ELF-1 (cell line): ENCODE results near the gene TIMP1.

Source experiments
- DNase-seq: peaks from one replicate; pipeline ENCODE4 v3.0.0-alpha.2; 2016; ENCODE audit warnings: low read depth, low spot score

The TIMP1 gene

DNA sequence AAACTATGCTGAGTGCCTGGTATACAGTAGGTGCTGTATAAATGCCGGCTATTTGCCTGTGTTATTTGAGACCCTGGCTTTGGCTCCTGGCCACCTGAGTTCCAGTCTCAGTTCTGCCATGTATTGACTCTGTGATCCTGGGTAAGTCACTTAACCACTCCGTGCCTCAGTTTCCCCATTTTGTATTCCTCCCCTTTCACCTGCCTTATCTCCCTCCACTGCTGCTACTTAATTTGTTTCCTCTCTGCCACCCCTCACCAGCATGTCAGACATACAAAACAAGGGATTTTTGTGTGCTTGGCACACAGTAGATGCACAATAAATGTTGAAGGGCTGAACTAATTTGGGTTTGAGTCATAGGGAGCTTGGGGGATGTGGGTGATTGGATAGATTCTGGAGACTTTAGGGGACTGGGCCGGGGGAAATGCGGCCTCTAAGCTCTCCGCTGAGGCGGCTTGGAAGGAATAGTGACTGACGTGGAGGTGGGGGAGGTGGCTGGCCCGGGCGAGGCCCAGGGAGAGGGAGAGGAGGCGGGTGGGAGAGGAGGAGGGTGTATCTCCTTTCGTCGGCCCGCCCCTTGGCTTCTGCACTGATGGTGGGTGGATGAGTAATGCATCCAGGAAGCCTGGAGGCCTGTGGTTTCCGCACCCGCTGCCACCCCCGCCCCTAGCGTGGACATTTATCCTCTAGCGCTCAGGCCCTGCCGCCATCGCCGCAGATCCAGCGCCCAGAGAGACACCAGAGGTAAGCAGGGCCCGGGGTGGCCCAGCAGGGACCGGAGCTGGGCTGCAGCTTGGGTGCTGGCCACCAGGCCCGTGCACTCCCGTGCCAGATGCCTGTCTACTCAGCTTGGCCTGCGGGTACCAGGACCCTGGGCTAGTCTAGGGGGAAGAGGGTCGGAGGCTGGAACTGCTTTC, at the start of gene TIMP1:
TIMP1 (plus strand) TSS at position 706 of the 917 bp plus-strand sequence. CDS start 980 bp downstream, outside the sequence.
- peak; percentile 95 for DNase-seq

DNA sequence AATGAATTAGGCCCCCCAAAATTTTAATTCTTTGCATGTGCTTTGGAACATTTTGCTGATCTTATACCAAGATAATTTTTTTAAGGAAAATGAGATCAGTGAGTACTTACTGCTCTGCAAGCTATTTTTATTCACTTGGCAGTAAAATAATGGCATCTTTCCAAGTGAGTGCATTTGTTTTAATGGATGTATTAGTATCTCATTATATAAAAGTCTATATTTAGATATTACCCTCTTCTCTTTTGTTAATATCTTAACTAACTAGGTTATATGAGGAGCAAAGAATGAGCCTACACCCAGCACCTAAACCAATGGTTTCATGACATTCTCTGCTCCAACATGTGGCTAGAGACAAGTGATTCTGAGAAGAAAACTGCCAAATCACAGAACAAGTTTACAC, 42.4 kb upstream of the TIMP1 start:
- DNase-seq, result no peak

DNA sequence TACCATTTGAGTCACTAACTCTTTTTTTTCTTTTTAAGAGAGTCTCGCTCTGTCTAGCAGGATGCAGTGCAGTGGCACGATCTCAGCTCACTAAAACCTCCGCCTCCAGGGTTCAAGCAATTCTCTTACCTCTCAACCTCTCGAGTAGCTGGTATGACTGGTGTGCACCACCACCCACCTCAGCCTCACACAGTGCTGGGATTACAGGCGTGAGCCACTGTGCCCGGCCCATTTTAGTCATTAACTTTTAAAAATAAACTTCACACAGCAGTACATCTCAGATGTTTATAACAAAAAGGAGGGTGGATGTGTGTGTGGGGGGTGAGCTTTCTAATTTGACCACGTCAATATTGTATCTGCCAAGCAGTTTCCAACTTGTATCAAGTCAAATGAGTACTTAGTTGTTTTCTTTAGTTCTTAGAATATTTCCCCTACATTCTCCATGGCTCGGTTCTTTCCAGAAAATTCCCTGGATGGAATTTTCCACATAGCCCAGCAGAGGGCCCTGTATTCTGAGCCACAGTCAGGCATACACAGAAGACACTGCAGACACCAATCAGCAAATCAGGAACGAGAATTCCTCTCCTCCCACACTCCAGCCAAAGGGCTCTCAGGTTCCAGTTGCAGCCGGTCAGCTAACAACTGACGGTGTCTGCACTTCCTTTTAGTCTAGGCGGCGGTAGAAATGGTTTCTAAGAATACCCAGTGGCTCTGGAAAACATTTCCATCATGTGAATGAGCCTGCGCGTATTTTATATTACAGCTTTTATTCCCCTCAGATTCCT, 41.3 kb upstream of the TIMP1 start:
- peak; percentile 97 for DNase-seq

DNA sequence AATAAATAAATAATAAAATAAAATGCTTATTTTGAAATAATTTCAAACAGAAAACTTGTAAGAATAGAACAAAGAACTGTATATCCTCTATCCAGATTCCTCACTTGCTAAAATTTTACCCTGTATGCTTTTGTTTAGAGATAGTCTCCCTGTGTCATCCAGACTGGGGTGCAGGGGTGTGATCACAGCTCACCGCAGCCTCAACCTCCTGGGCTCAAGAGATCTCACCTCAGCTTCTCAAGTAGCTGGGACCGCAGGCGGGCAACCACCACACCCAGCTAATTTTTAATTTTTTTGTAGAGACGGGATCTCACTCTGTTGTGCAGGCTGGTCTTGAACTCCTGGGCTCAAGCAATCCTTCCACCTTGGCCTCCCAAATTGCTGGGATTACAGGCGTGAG, 38.7 kb upstream of the TIMP1 start:
- no peak for DNase-seq

DNA sequence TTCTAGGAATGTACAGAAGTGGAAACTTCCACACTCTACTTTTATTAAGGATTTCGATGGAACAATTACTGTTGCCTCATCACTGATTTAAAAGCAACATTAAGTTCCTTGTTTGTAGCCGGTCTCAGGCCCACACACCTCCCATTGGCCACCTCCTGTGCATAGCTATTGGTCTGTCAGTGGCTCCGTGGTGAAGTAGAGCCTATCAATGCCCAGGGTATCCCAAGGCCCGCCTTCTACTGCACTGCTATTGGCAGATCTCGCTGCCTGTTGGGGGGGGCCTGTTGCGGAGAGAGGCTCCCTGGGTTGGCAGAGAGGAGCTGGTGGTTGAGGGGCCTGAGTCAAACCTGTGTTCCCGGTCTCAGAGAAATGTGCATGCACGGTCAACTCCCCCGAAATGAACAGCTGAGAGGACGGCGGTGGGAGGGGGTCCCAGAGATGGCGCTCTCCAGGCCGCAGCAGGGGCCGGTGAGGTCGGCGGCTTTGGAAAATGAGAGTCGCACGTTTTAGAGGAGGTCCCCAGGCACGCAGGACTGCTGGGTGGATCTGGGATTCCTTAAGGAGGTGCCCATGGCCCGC, 26.1 kb upstream of the TIMP1 start:
- DNase-seq, result peak; percentile 97

DNA sequence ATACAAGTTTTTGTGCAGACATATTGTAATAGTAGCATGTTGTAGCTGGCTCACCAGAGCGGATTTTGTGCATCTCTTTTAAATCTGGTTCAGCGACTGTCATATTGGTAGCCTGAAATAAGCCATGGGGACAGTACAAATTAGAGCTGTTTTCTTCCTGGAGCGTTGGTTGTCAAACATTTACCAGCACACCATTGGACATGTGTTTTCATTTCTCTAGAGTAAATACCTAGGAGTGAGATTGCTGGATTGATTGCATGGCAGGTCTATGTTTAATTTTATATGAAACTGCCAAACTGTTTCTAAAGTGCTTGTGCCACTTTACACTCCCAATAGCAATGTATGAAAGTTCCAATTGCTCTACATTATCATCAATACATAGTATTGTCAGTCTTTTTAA, 23.8 kb upstream of the TIMP1 start:
- DNase-seq, result no peak

DNA sequence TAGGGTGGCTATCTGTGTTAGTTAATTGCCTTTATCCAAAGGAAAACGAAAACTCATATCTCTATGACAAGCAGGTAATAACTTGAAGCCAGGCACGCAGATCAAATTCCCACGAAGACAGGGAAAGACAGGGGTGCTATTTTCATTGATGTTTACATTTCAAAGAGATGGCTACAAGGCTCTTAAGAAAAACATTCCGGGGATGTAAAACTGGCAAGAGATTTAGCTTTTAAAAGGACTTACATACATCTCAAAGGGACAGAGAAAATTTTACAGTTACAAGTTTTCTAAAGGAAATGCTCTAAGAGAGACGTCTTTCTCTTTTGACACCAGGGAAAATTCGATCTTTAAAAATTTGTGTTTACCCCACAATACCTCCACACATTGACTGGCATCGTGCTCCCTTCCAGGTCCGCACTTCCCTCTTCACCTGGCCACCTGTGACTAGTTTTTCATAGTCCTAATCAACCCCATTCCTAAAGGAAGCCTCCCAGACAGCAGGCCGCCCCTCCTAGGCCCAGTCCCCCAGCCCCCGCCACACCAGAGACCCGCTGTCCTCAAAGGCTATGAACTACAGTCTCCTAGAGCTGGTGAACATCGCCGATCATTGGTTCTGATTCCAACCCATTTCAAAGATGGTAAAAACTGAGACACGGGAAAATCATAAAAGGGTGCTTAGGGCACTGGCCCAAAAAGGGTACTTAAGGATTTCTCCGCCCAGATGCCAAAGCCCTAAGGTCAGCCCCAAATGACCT, 21.9 kb upstream of the TIMP1 start:
- no peak for DNase-seq

DNA sequence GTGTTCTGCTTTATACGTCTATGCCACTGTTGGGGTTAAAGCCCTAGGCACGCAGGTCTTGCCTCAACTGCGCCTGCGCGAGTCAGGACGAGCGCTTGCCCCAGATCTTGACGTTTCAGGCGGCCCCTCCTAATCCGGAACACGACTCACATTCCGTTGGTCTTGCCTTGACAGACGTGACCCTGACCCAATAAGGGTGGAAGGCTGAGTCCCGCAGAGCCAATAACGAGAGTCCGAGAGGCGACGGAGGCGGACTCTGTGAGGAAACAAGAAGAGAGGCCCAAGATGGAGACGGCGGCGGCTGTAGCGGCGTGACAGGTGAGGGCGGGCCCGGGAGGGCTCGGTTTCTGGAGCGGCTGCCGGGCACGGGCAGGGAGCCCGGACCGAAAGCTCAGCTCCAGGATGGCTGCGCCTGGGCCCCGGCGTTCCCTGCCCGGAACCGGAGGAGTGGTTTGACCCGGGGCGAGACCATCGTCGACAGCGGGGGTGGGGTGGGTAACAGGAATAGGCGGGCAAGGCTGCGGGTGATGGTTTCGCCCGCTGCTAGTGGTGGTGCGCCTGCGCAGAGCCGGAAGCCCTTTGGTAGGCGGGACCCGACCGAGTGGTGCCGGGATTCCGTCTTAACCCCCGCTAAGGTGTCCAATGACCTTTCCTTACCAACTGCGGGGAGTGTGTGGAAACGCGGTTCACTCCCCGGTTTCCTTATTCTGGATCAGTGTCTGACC, 21.1 kb upstream of the TIMP1 start, which contains the start of gene ARAF:
ARAF (plus strand) TSS at position 272 of the 725 bp plus-strand sequence. CDS start 1,763 bp downstream, outside the sequence.
- peak; percentile 99 for DNase-seq

DNA sequence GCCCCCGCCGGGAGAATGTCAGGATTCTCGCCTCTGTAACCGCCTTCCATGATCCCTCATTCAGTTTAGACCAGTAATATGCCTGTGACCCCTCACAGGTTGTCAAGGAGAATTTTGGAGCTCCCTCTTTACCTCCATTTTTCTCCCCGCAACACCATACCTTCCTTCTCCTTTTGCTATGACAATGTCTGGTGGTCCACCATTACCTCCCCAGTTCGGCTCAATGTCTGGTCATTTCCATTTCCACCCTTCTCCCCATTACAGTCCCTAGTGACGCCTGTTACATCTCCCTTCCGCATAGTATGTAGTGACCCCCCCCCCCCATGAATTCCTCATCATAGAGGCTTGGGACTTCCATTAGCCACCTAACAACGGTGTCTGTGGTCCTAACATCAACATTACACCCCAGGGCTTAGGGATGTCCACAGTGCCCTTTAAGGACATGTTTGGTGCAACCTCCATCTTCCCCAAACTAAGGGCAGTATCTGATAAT, 20.5 kb upstream of the TIMP1 start:
- no peak for DNase-seq

DNA sequence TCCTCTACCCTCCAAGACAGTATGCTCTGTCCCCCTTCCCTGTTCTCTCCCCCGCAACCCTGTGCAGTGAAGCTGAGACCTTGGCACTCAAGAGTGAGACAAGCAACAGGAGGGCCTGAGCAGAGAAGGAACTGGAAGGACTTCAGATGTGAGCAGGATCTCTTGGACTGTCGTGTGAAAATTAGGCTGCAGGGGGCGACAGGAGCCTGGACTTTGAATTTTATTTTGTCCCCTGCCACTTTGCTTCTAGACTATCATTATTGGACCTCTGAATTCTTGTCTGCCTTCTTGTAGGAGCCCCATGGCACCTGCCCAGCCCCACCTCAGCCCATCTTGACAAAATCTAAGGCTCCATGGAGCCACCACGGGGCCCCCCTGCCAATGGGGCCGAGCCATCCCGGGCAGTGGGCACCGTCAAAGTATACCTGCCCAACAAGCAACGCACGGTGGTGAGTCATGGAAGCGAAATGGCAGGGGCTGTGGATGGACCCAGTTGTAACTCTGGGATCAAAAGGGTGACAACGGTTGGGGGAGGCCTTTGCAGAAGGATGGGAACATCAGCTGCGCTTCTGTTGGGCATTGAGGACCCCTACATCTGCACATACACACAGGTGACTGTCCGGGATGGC, 19.5 kb upstream of the TIMP1 start:
- DNase-seq, result peak; percentile 73

DNA sequence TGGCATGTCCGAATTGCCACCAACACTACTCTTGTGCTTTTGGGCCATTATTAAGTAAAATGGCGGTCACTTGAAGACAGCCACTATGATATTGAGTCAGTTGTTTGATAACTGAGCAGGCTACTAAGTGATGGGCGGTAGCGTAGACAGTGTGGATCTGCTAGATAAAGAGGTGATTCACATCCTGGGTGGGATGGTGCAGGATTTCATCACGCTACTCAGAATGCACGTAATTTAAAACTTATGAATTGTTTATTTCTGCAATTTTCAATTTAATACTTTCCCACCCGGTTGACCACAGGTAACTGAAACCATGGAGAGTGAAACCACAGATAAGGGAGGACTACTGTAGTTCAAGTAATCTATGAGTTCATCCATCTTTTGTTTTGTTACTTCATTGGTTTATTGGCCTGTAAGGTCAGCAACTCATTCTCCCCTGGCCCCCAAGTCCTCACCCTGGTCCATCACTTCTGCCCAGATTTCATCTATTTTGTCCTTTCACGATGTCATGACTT, 18.4 kb upstream of the TIMP1 start:
- no peak for DNase-seq

DNA sequence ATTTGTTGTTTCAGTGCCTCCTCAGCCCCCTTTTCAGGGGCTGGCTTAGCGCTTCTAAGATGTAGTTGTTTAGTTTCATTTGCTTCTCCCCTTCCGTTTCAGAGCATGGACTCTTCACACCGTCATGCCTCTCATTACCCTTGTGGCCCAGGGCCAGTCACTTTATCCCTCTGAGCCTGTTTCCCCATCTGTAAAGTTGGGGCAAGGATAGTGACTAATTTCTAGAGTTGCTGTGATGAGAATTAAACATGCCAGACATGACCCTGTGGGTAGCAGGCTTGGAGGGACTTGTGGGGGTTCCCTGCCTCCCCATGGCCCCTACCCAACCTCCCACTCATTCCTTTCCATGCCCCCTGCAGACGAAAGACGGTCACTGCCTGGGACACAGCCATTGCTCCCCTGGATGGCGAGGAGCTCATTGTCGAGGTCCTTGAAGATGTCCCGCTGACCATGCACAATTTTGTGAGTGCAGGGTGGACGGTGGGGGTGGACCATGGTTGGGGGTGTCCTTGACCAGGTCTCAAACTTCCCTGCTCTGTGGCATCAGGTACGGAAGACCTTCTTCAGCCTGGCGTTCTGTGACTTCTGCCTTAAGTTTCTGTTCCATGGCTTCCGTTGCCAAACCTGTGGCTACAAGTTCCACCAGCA, 17.7 kb upstream of the TIMP1 start:
- DNase-seq, result no peak

DNA sequence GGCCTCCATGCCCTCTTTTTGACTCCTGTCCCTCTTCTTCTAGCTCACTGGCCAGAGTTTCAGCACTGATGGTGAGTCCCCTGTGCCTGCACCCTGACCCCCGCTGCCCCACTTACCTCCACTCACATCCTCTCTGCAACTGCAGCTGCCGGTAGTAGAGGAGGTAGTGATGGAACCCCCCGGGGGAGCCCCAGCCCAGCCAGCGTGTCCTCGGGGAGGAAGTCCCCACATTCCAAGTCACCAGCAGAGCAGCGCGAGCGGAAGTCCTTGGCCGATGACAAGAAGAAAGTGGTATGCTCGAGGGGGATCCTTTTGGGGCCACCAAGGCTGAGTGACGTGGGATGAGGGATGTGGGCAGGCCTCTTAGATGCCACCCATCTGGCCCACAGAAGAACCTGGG, 15.4 kb upstream of the TIMP1 start:
- no peak for DNase-seq

DNA sequence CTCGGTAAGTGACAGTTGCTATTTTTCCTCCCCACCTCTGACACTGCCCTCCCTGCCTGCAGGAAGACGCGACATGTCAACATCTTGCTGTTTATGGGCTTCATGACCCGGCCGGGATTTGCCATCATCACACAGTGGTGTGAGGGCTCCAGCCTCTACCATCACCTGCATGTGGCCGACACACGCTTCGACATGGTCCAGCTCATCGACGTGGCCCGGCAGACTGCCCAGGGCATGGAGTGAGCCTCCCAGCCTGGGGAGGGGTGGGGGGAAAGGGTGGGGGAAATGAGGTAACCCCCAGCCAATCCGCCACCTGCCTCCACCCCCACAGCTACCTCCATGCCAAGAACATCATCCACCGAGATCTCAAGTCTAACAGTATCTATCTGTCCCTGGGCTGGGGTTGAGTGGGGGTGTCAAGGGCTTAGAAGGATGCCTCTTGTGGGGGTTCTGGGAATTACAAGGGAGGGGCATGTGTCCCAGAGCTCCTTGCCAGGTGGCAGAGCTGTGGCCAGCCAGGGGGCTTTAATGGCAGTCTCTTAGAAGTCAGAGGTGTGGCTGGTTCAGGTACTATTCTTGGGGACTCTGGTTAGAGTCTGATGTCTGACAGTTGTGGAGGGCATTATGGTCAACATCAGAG, 13.5 kb upstream of the TIMP1 start:
- peak; percentile 69 for DNase-seq

DNA sequence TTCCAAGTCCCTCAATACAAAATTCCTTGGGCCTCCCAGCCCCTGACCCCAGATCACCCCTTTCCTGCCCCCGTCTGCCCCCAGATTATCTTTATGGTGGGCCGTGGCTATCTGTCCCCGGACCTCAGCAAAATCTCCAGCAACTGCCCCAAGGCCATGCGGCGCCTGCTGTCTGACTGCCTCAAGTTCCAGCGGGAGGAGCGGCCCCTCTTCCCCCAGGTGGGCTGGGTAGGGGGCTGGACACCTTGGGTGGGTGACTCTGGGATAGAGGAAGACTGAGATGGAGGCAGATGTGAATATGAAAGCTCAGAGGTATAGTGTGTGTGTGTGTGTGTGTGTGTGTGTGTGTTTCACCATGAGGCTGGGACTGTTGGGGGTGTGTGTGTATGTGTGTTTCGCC, 11.4 kb upstream of the TIMP1 start:
- DNase-seq, result no peak

DNA sequence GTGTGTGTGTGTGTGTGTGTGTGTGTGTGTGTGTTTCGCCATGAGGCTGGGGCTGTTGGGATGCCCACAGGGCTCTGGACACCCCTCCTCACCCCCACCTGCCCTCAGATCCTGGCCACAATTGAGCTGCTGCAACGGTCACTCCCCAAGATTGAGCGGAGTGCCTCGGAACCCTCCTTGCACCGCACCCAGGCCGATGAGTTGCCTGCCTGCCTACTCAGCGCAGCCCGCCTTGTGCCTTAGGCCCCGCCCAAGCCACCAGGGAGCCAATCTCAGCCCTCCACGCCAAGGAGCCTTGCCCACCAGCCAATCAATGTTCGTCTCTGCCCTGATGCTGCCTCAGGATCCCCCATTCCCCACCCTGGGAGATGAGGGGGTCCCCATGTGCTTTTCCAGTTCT, 11.0 kb upstream of the TIMP1 start:
- no peak for DNase-seq

DNA sequence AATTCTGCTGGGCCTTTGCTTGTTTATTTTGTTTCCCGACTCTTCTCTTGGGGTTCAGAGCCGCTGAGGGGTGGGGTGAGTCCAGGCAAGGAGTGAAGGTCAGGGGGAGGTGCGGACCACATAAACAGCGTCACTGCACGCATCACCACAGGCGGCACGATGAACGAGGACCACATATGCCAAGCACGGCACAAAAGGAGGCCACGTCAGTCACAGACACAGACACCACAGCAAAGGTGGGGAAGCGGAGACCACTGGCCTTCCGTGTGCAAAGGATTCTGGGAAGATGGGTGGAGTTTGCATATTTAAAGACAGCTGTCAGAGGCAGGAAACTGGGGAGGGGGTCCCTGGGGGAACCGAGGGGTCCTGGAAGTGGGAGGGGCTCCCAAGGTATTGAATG, 10.3 kb upstream of the TIMP1 start:
- DNase-seq, result no peak

DNA sequence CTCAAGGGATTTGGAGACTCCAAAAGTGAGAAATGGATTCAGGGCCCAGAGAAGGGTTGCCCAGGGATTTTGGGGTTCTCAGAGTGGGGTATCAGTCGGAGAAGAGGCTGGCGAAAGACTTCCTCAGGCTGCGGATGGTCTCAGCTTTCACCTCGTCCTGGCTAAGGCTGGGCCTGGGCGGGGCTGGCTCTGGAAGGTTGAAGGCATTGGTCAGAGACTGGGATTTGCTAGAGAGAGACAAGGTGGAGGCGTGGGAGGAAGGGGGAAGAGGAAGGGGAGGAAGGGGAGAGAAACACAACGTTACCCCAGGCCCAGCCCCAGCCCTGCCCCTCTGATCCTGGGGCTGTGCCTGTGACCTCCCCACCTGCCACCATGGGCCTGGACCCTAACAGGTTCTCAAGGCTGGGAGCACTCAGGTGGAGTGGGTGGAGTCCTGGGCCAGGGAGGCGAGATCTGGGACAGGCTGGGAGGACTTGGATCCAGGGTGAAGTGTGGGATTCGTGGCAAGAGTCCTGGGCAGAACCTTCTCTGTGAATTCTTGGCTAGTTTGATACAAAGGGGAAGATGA, 9.4 kb upstream of the TIMP1 start:
- DNase-seq, result no peak
